NCI-H2196 (cell line): ENCODE measurements around the gene RIPPLY3.
A peak's percentile ranks its signal among the peaks of the same experiment; 100 is the strongest.

Source experiments
- DNase-seq: peaks from one replicate; lab custom pipeline; 2025; ENCODE audit not compliant: unreplicated experiment; lab: John Stamatoyannopoulos, UW

Gene RIPPLY3, protein sequence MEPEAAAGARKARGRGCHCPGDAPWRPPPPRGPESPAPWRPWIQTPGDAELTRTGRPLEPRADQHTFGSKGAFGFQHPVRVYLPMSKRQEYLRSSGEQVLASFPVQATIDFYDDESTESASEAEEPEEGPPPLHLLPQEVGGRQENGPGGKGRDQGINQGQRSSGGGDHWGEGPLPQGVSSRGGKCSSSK

GRCh38 chr21:37006486-37007291 is at the start of gene RIPPLY3:
TSS of gene RIPPLY3 (plus strand) at chr21:37006702. CDS start at chr21:37006773, 71 bp downstream.
- peak; percentile 21 for DNase-seq

- no peak for DNase-seq
Measured at GRCh38 chr21:36959020-36959835, 47.3 kb upstream of the RIPPLY3 start.

DNA sequence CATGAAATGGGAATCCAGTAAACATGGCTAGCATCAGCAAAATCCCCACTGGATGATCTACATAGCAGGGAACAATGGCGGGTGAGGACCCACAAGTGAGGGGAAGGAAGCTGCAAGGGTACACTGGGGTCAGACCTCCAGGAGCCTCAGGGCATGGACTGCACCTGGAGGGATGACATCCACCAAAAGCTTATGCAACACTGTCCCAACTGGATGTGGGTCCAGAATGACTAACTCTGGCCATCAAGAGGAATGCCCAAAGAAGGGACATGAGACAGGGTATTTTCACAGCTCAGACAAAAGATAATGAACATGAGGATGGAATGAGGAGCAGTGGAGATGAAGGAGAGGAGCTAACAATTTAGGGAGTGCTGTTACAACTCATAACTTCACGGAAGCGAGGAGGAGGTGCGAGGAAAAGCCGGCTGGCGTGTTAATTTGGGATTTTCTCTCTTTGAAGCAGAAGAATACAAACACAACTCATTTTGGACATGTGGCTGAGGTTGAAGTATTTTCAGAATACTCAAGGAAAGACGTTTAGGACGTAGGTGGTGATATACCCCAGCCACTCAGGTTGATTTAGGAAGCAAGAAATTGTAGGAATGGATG is 45.7 kb upstream of the RIPPLY3 start:
- no peak for DNase-seq

GRCh38 chr21:36962098-36962780 is 44.3 kb upstream of the RIPPLY3 start:
- DNase-seq, result no peak

- no peak for DNase-seq
Measured at GRCh38 chr21:36964398-36964797, 42.1 kb upstream of the RIPPLY3 start.

- no peak for DNase-seq
Measured at GRCh38 chr21:36964827-36965719, 41.4 kb upstream of the RIPPLY3 start.

DNA sequence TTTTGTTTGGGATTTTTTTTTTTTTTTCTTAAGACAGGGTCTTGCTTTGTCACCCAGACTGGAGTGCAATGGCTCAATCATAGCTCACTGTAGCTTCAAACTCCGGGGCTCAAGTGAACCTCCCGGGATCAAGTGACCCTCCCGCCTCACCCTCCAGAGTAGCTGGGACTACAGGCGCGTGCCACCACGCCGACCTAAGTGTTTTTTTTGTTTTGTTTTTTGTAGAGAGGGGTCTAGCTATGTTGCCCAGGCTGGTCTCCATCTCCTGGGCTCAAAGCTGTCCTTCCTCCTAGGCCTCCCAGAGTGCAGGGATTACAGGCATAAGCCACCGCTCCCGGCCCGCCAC is 40.8 kb upstream of the RIPPLY3 start:
- DNase-seq, result no peak

GRCh38 chr21:36966066-36966820 is 40.3 kb upstream of the RIPPLY3 start, which contains the start of gene HLCS:
TSS of gene HLCS (minus strand) at chr21:36966669. CDS start at chr21:36966638, 31 bp downstream.
- DNase-seq, result peak; percentile 88

DNA sequence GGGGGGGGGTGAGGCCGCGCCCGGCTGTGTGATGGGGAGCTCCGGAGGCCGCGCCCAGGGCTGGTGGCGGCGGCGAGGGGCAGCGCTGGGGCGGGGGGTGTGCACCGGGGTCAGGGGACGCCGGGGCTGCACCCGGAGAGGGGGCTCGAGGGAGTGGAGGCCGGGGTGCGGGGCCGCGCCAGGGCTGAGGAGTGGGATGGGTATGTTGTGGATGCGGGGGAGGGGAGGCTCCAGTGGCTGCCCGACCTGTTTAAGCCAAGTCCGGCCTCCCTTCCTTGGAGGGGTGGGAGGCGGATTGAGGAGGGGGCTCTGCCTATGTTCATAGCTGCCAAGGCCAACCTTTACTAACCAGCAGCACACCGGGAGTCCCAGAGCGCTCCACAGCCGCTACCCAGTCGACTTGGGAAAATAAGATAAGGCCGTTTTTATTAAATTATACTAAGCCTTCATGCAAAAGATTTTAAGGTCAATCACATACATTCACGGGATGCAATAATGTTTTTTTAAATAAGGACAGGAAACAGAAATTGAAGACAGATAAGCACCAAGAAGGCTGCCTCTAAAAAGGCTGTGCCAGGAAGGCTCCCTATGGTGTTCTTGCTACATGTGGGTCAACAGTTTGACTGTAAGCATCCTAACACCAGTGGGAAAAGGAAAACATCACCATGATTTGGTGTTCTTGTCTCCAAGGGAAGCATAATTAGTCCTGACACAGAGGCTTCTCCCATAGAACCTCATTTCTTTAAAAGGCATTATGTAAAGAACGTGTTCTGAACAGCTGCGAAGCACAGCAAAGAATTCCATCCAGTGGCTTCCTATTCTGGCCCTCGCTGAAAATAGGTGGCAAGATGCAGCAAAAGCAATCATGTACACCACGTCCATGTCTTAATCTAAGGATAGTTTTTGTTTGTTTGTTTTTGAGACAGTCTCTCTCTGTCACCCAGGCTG is 39.4 kb upstream of the RIPPLY3 start:
- DNase-seq, result peak; percentile 39

DNA sequence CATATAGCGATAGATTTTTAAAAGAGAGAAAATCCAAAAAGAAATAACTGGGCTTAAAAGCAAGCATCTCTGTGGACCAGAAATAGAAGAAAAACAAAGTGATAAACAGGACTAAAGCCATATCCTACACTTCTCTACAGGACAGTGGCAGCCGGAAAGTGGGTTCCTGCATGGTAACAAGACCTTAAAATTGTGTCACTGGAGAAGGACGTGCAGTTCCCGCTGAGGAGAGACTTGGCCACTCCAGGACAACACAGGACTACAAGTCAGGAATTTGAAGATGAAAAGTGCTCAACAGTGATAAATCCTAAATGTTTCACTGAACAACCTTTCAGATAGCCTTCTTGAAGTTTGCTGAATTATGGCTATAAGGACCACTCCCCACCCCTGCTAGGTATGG is 38.1 kb upstream of the RIPPLY3 start:
- no peak for DNase-seq

DNA sequence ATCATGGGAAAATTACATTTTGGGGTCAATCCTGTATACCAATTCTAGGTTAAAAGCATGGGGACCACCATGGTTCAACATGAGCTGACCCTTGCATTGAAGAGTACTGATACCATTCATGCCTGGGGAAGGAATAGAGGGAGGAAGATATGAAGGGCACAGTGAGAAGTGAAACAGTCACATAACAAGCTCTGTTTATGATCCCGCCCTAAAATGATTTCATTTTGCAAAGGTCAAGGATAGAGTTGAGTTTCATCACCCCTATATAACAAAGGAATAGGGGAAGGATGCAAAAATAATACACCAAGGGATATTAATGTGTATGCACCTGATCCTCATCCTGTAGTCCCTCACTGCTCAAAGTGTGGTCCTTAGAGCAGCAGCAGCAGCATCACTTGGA is 37.5 kb upstream of the RIPPLY3 start:
- no peak for DNase-seq

DNA sequence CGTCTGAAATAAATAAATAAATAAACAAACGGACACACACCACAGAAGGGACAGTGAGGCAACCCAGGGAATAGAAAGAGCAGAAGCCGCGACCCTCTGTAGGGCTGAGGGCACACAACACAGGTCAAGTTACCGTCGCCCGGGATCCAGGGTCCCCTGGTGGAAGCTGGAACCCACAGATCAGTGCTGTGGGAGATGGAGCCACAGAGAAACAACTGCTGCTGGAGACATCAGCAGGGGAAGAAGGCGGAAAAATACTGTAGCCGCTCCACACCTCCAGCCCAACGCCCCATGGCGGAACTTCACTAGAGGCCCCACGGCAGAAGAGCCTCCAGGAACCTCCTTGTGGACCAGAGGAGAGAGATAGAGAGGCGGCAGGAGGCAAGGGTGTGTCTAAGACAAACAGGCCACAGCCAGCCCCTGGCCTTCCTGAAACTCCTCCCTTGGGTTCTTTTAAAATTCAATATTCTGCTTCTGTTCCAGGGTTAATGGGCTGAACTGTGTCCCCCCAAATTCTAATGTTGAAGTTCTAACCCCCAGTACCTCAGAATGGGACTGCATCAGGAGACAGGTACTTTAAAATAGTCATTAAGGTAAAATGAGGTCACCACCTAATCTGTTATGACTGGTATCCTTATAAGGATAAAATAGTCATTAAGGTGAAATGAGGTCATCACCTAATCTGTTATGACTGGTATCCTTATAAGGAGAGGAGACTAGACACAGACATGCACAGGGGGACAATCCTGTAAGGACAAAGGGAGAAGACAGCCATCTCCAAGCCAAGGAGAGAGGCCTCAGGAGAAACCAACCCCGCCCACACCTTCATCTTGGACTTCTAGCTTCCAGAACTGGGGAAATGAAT is 32.3 kb upstream of the RIPPLY3 start:
- DNase-seq, result peak; percentile 18

- no peak for DNase-seq
Measured at GRCh38 chr21:36974851-36975192, 31.7 kb upstream of the RIPPLY3 start.

DNA sequence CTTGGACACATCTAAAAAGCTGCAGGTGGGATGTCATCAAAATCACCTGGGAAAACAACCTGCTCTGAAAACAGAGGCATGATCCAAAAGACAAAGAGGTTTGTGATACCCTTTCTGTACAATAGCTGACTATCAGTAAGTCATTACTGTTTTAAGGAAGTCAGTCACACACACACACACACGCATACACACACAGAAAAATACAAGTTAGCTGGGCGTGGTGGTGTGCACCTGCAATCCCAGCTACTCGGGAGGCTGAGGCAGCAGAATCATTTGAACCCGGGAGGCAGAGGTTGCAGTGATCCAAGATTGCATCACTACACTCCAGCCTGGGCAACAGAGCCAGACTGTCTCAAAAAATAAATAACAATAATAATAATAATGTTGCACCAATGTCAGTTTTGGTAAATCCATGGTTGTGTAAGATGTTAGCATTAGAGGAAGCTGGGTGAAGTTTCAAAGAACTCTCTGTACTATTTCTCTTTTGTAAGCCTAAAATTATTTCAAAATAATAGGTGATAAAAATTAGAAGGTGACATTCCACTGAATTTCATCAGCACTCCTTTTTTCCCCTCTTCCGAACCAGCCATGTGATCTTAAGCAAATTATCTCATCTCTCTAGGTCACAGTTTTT is 30.2 kb upstream of the RIPPLY3 start:
- DNase-seq, result no peak

GRCh38 chr21:36976882-36977651 is 29.4 kb upstream of the RIPPLY3 start:
- peak; percentile 46 for DNase-seq
